Kidney (tissue), 14 donors: ENCODE measurements around the gene CNOT4. TPM values are rescaled to one million over a fixed set of nuclear protein-coding genes. Genes with fewer than 3 reads are reported as not detected.

Experiments used
- DNase-seq, 5 donors: peaks; one replicate each; pipeline ENCODE4 v3.0.0-alpha.2; 2013 to 2020
- FAIRE-seq: peaks from 2 replicates; lab custom pipeline; 2012; peaks lifted over from hg19 to GRCh38; lab: Jason Lieb, UNC
- H3K27ac ChIP-seq, 2 donors: one replicate each; pipeline ENCODE4 v1.7.0; 2013; ENCODE audit warnings: low read depth in 2 of 2, low read length in 2 of 2, inconsistent platforms in 1 of 2
- H3K27me3 ChIP-seq: one replicate; pipeline ENCODE4 v1.7.1; 2013; ENCODE audit warnings: low read length, inconsistent platforms; ENCODE audit not compliant: control insufficient read depth, insufficient read depth
- H3K36me3 ChIP-seq, 3 donors: one replicate each; pipeline versions ENCODE4 v1.7.0 to v1.7.1; 2013; ENCODE audit warnings: low read length in 3 of 3, control low read depth in 1 of 3, inconsistent platforms in 1 of 3; ENCODE audit not compliant: insufficient read depth in 3 of 3, control insufficient read depth in 2 of 3
- H3K4me1 ChIP-seq, 3 donors: one replicate each; pipeline versions ENCODE4 v1.7.0 to v1.7.1; 2013; ENCODE audit warnings: low read length in 3 of 3, inconsistent platforms in 1 of 3, low read depth in 1 of 3; ENCODE audit not compliant: control insufficient read depth in 2 of 3, insufficient read depth in 2 of 3
- H3K4me3 ChIP-seq, 3 donors: one replicate each; pipeline versions ENCODE4 v1.7.0 to v1.8.1; 2013; ENCODE audit warnings: low read length in 3 of 3, control low read depth in 1 of 3, inconsistent platforms in 1 of 3
- H3K9ac ChIP-seq, 3 donors: one replicate each; pipeline versions ENCODE4 v1.7.0 to v1.7.1; 2013; ENCODE audit warnings: low read length in 3 of 3, control low read depth in 1 of 3, inconsistent platforms in 1 of 3
- H3K9me3 ChIP-seq, 3 donors: one replicate each; pipeline versions ENCODE4 v1.7.0 to v1.7.1; 2013; ENCODE audit warnings: low read length in 3 of 3, control low read depth in 1 of 3, inconsistent platforms in 1 of 3; ENCODE audit not compliant: control insufficient read depth in 2 of 3, insufficient read depth in 1 of 3
- CTCF ChIP-seq: IDR thresholded peaks from 3 replicates; pipeline ENCODE4 v1.5.1; 2012; ENCODE audit warnings: mild to moderate bottlenecking, moderate library complexity, borderline replicate concordance; ENCODE audit not compliant: insufficient read depth; ENCODE audit errors: extremely low read depth
- intact Hi-C: fragments of 100-400 bp; cut with DNase I; formaldehyde crosslinking; loops from one replicate; pipeline ENCODE4 v1.11.1; 2022
- polyA plus RNA-seq: library from polyadenylated mRNA; stranded (reverse); fragments of 350-450 nt; fragmentation: Illumina TruSeq; extraction: RNeasy Lipid Tissue Mini Kit (QIAGEN cat#74804); gene quantifications from one replicate; pipeline ENCODE4 v1.2.3, GENCODE V29; 2014; ENCODE audit warnings: low read depth, low replicate concordance; ENCODE audit not compliant: insufficient read depth
- total RNA-seq: library from RNA; stranded (reverse); fragmentation: NEBNext Ultra II Directional; extraction: Animal tissue kit (Norgen Biotek cat#: 25700); gene quantifications from one replicate; pipeline ENCODE4 v1.2.1, GENCODE V29; 2021
- donor health status: control.
- donor health status: control.
- donor health status: control.
- donor health status: control.
- donor health status: control.
- donor health status: DM: yes; HTN: yes; CAD: no.
- donor health status: Normal renal cell carcinoma (clear cell type).

Gene CNOT4
- total and polyA plus RNA-seq, 2 donors from 2014 or later, result 8.4 to 26.2 TPM

DNA sequence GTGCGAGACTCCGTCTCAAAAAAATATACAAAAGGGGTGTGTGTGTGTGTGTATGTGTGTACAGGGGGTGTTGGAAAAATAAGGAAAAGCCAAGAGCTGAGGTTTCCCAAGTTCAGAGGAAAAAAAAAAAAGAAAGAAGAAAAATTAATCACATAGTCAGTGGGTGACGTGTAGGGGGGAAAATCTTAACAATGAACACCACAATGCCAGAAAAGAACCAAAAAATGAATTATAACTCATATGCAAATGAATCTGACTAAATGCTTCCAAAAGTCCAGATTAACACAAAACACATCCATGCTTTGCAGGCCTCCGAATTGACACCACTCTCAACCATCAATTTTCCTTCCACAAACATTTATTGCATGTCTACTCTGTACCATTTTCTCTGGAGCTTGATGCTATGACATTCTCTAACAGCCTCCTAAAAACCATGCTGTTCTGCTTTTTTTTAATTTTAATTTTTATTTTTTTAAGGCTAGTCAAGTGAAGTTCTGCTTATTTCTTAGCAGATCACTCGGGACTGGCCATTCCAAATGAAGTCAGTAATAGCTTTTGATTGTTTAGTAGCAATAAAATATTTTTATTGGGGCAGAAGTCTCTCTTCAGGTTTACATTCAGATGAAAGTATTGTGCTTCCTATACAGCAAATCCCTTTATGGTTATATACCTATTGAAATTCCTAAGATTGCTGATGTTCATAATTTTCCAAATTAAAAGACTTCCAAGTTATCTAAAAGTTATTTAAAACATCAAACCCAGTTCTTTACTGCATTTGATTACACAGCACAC lies 133.8 kb downstream of the CNOT4 start:
- Histone ChIP-seq H3K27ac (no peak overlapping the region), H3K4me1 (no peaks in the 10 kb centered on the region), H3K9me3 (no peaks in the 10 kb centered on the region), H3K36me3 (no peaks in the 10 kb centered on the region), H3K4me3 (no peak overlapping the region), H3K9ac (no peak overlapping the region), H3K27me3 (no peaks in the 10 kb centered on the region)
- DNase-seq (no peak), FAIRE-seq (no peak)
- intact Hi-C loops, result no loop called here
- no peak for TF ChIP-seq CTCF

- Histone ChIP-seq H3K4me3 (no peak overlapping the region), H3K27ac (no peak overlapping the region), H3K4me1 (no peaks in the 10 kb centered on the region), H3K9ac (no peak overlapping the region), H3K36me3 (no peaks in the 10 kb centered on the region), H3K27me3 (no peaks in the 10 kb centered on the region), H3K9me3 (no peaks in the 10 kb centered on the region)
- no peak for TF ChIP-seq CTCF
- DNase-seq, result no peak
- intact Hi-C loops, result no loop called here
- FAIRE-seq, result no peak
These were observed 135.2 kb downstream of the CNOT4 start for GRCh38 chr7:135374736-135375135.

DNA sequence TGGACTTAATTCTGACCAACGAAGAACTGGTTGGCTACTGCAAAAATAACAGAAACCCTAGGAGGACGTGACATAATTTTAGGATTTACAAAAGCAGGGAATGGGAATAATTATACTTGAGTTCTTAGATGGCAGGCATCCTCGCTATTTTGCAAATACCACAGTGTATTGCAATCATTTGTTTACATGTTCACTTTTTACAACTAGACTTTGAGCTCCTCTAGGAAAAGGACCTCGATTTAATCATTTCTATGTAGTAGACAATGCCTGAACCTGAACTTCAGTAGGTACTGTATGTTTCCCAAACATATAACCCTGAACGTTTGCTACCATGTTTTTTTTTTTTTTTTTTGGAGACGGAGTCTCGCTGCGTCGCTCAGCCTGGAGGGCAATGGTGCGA lies 137.7 kb downstream of the CNOT4 start:
- DNase-seq, result no peak
- no peak for FAIRE-seq
- Histone ChIP-seq H3K4me3 (no peak overlapping the region), H3K27me3 (no peaks in the 10 kb centered on the region), H3K27ac (no peak overlapping the region), H3K36me3 (no peaks in the 10 kb centered on the region), H3K4me1 (no peaks in the 10 kb centered on the region), H3K9me3 (no peaks in the 10 kb centered on the region), H3K9ac (no peak overlapping the region)
- intact Hi-C loops, result no loop called here
- no peak for TF ChIP-seq CTCF
